RKO (cell line): ENCODE measurements around the gene PNPLA4.

Source experiments
- DNase-seq: peaks from one replicate; pipeline ENCODE4 v3.0.0-alpha.2; 2016; ENCODE audit warnings: low spot score

PNPLA4 gene

GRCh38 chrX:7927259-7928167 lies at the start of gene PNPLA4:
Gene PNPLA4 (minus strand): TSS chrX:7927413. CDS start chrX:7926119, 1,294 bp downstream.
- DNase-seq = peak; percentile 90

- no peak for DNase-seq
Measured at GRCh38 chrX:7972586-7972985, 45.4 kb upstream of the PNPLA4 start.

- no peak for DNase-seq
Measured at GRCh38 chrX:7970428-7970827, 43.2 kb upstream of the PNPLA4 start.

- no peak for DNase-seq
Measured at GRCh38 chrX:7965436-7965835, 38.2 kb upstream of the PNPLA4 start.

- no peak for DNase-seq
Measured at GRCh38 chrX:7960246-7960645, 33.0 kb upstream of the PNPLA4 start.

GRCh38 chrX:7953446-7953845 lies 26.2 kb upstream of the PNPLA4 start:
- no peak for DNase-seq

- no peak for DNase-seq
Measured at GRCh38 chrX:7950865-7951264, 23.7 kb upstream of the PNPLA4 start.

- DNase-seq = no peak
Measured at GRCh38 chrX:7948483-7948882, 21.3 kb upstream of the PNPLA4 start.

GRCh38 chrX:7946960-7947359 lies 19.7 kb upstream of the PNPLA4 start:
- no peak for DNase-seq

GRCh38 chrX:7943600-7944245 lies 16.5 kb upstream of the PNPLA4 start:
- no peak for DNase-seq

- DNase-seq = peak; percentile 30
Measured at GRCh38 chrX:7941390-7942042, 14.3 kb upstream of the PNPLA4 start.

GRCh38 chrX:7934026-7934425 lies 6.8 kb upstream of the PNPLA4 start:
- no peak for DNase-seq

GRCh38 chrX:7926914-7927258 lies 327 bp downstream of the PNPLA4 start:
- DNase-seq = no peak

GRCh38 chrX:7926501-7926900 lies 712 bp downstream of the PNPLA4 start:
- DNase-seq = peak; percentile 71

GRCh38 chrX:7925867-7926472 lies 1.2 kb downstream of the PNPLA4 start:
- peak; percentile 86 for DNase-seq

GRCh38 chrX:7921750-7922149 lies 5.5 kb downstream of the PNPLA4 start:
- DNase-seq = no peak

GRCh38 chrX:7908821-7909220 lies 18.4 kb downstream of the PNPLA4 start:
- DNase-seq = no peak

GRCh38 chrX:7904562-7904961 lies 22.7 kb downstream of the PNPLA4 start:
- DNase-seq = no peak

GRCh38 chrX:7891928-7892327 lies 35.3 kb downstream of the PNPLA4 start:
- no peak for DNase-seq

GRCh38 chrX:7889680-7890079 lies 37.5 kb downstream of the PNPLA4 start:
- DNase-seq = peak; percentile 54

- no peak for DNase-seq
Measured at GRCh38 chrX:7889135-7889534, 38.1 kb downstream of the PNPLA4 start.

- DNase-seq = no peak
Measured at GRCh38 chrX:7876957-7877356, 50.3 kb downstream of the PNPLA4 start.

- no peak for DNase-seq
Measured at GRCh38 chrX:7872042-7872441, 55.2 kb downstream of the PNPLA4 start.
